K562 (cell line): Measurements from ENCODE around the gene LGALS9C. TPM values are rescaled to one million over a fixed set of nuclear protein-coding genes. Genes with fewer than 3 reads are reported as not detected.
"Not testable (repeated sequence)": the region's sequence is repeated elsewhere in the genome, so short reads cannot be mapped to it uniquely, and the experiment has no call there.

Experiments
- ATAC-seq: fragments of 200-7000 bp; cut with Tn5 transposase; 3 replicates; pipeline ENCODE4 v1.9.1; 2020; ENCODE audit warnings: moderate library complexity
- Bru-seq: library from RNA; stranded (reverse); fragments of 400-500 nt; gene quantifications from one replicate; lab custom pipeline; 2021; lab: Mats Ljungman, UMichigan
- BruChase-seq, 2 experiments: library from RNA; stranded (reverse); fragments of 400-500 nt; gene quantifications; one replicate each; lab custom pipeline; 2021; lab: Mats Ljungman, UMichigan
- BruUV-seq: library from RNA; stranded (reverse); fragments of 400-500 nt; replicated peaks from 2 replicates; lab custom pipeline; 2021; lab: Mats Ljungman, UMichigan
- CTCF ChIA-PET: fragments of 300-600 bp; formaldehyde crosslinking; extraction: SDS; loops from one replicate; lab custom pipeline; 2021; ENCODE audit warnings: low intra/inter-chr PET ratio; lab: Yijun Ruan, JAX
- POLR2A ChIA-PET: fragments of 300-600, 350-650 bp; sonication (Branson Sonifier 250); formaldehyde crosslinking; extraction: SDS; loops from one replicate; lab custom pipeline; 2021; ENCODE audit warnings: antibody characterized with exemption, inconsistent platforms; lab: Yijun Ruan, JAX
- DNase-seq, 4 experiments: peaks; one replicate each; pipeline versions ENCODE4 v3.0.0 to v3.0.0-alpha.2; 2011 to 2018; ENCODE audit warnings: low spot score in 3 of 4, mixed read lengths in 3 of 4; ENCODE audit errors: extremely low read depth in 1 of 4
- FAIRE-seq: peaks from 2 replicates; lab custom pipeline; 2011; peaks lifted over from hg19 to GRCh38; lab: Jason Lieb, UNC
- H2AFZ ChIP-seq: 2 replicates; pipeline ENCODE4 v1.6.0; 2011; ENCODE audit warnings: low read depth, low read length, control low read depth, inconsistent platforms
- H3K27ac ChIP-seq: fragments of 200-600 bp; 3 replicates; pipeline ENCODE4 v1.8.0; 2011; ENCODE audit warnings: low read depth, mild to moderate bottlenecking, control low read depth, inconsistent platforms, low read length, moderate library complexity, mixed read lengths; ENCODE audit errors: extremely low read depth
- H3K27me3 ChIP-seq, 2 experiments: fragments of 300-600 bp in 1 of 2; 2 replicates in 1 of 2; 3 replicates in 1 of 2; pipeline versions ENCODE4 v1.6.0 to v1.8.0; 2011; ENCODE audit warnings: inconsistent platforms in 2 of 2, low read length in 2 of 2, mild to moderate bottlenecking in 1 of 2, mixed read lengths in 1 of 2, moderate library complexity in 1 of 2; ENCODE audit not compliant: control insufficient read depth in 2 of 2, insufficient read depth in 2 of 2
- H3K36me3 ChIP-seq: fragments of 300-600 bp; 3 replicates; pipeline ENCODE4 v1.8.0; 2011; ENCODE audit warnings: mild to moderate bottlenecking, low read length, inconsistent platforms; ENCODE audit not compliant: control insufficient read depth, insufficient read depth
- H3K4me1 ChIP-seq, 2 experiments: fragments of 200-600 bp in 1 of 2; replicated peaks in 1 of 2; 2 replicates in 1 of 2; 3 replicates in 1 of 2; pipeline versions ENCODE4 v1.5.1 to v1.8.0; 2011; ENCODE audit warnings: inconsistent platforms in 2 of 2, low read length in 2 of 2, mild to moderate bottlenecking in 1 of 2, mixed read lengths in 1 of 2, moderate library complexity in 1 of 2; ENCODE audit not compliant: control insufficient read depth in 2 of 2, insufficient read depth in 2 of 2
- H3K4me2 ChIP-seq: 2 replicates; pipeline ENCODE4 v1.6.1; 2011; ENCODE audit warnings: low read length, control low read depth, inconsistent platforms, mixed read lengths; ENCODE audit not compliant: insufficient read depth
- H3K4me3 ChIP-seq: fragments of 200-600 bp; sonication (generic), shearing (Covaris generic); 2 replicates; pipeline ENCODE4 v1.5.1; 2016; ENCODE audit warnings: control low read depth, inconsistent platforms
- H3K79me2 ChIP-seq: fragments of 200-600 bp; 3 replicates; pipeline ENCODE4 v1.8.0; 2011; ENCODE audit warnings: low read length, inconsistent platforms; ENCODE audit not compliant: control insufficient read depth, insufficient read depth
- H3K9ac ChIP-seq, 2 experiments: 2 replicates each; pipeline versions ENCODE4 v1.6.0 to v1.6.1; 2011; ENCODE audit warnings: low read depth in 2 of 2, low read length in 2 of 2, control low read depth in 1 of 2, inconsistent platforms in 1 of 2, mild to moderate bottlenecking in 1 of 2, mixed read lengths in 1 of 2; ENCODE audit not compliant: insufficient read depth in 1 of 2
- H3K9me1 ChIP-seq: one replicate; pipeline ENCODE4 v1.6.0; 2011; ENCODE audit warnings: inconsistent platforms, mild to moderate bottlenecking, low read length, moderate library complexity; ENCODE audit not compliant: control insufficient read depth, insufficient read depth
- H3K9me3 ChIP-seq: replicated peaks from 2 replicates; pipeline ENCODE4 v1.5.1; 2011; ENCODE audit warnings: low read depth, low read length, inconsistent platforms; ENCODE audit not compliant: control insufficient read depth, insufficient read depth
- H4K20me1 ChIP-seq: replicated peaks from 2 replicates; pipeline ENCODE4 v1.6.1; 2011; ENCODE audit warnings: low read length, inconsistent platforms, mixed read lengths; ENCODE audit not compliant: control insufficient read depth, insufficient read depth
- WGBS: fragments of 100-300 bp; shearing (Covaris generic); methylation state at CpG from one replicate; pipeline ENCODE4 v1.1.6; 2016; ENCODE audit warnings: low coverage, mixed read lengths; ENCODE audit not compliant: insufficient coverage; ENCODE audit errors: missing lambda C conversion rate; 5-methylcytosine and 5-hydroxymethylcytosine counted together
- in situ Hi-C: fragments of 300-500 bp; cut with MboI; formaldehyde crosslinking; loops from 4 replicates; pipeline ENCODE4 v1.15.0; 2018; ENCODE audit warnings: inconsistent platforms, mixed read lengths
- intact Hi-C: fragments of 100-400 bp; cut with micrococcal nuclease; formaldehyde crosslinking; loops from 2 replicates; pipeline ENCODE4 v1.14.2; 2022
- long read RNA-seq, 3 experiments: library from polyadenylated mRNA in 2 of 3; library from RNA in 1 of 3; unstranded in 2 of 3; stranded (forward) in 1 of 3; transcript quantifications; one replicate each; pipeline ENCODE4 v2.0.0, GENCODE V29; 2019 to 2022
- polyA minus RNA-seq, 3 experiments: library from RNA; depleted of rRNA, polyadenylated mRNA; stranded (reverse); fragments of >200 nt; gene quantifications; 2 replicates each; pipeline ENCODE4 v1.2.3, GENCODE V29; 2011
- polyA plus RNA-seq, 8 experiments: library from polyadenylated mRNA; depleted of rRNA in 4 of 8; stranded (reverse) in 5 of 8; unstranded in 3 of 8; fragments of >200 nt; fragmentation: Nextera tagmentation in 2 of 8; fragmentation: Illumina TruSeq in 1 of 8; extraction: Ambion mirVana in 2 of 8; extraction: Trizol in 1 of 8; gene quantifications; 2 replicates each; pipeline versions ENCODE4 v1.2.1 to v1.2.3, GENCODE V29; 2011 to 2014; ENCODE audit warnings: inconsistent platforms in 1 of 8, missing spikeins in 1 of 8
- total RNA-seq, 7 experiments: library from RNA; depleted of rRNA in 6 of 7; stranded (reverse); fragments of >200 nt in 6 of 7; fragmentation: Illumina TruSeq in 2 of 7; extraction: Trizol in 2 of 7; gene quantifications; 2 replicates each; pipeline versions ENCODE4 v1.2.1 to v1.2.3, GENCODE V29; 2011 to 2021; ENCODE audit warnings: low replicate concordance in 1 of 7

Gene LGALS9C
- not detected in 2 replicates for total RNA-seq (2011; cell fraction: chromatin; rRNA removed; ENCODE audit: low replicate concordance)
- not detected in 2 replicates for total RNA-seq (2011; cell fraction: nucleolus; rRNA removed)
- not detected in 2 replicates for total RNA-seq (2011; cell fraction: nucleoplasm; rRNA removed)
- total RNA-seq (2014; rRNA removed) (not detected in 2 replicates), total RNA-seq (2014; rRNA removed; fragmentation: Illumina TruSeq; extraction: Trizol) (not detected in 2 replicates), total RNA-seq (2015; rRNA removed; fragmentation: Illumina TruSeq; extraction: Trizol) (not detected in 2 replicates), total RNA-seq (2021) (not detected in 2 replicates), polyA plus RNA-seq (2011; rRNA removed) (not detected in 2 replicates), polyA plus RNA-seq (2014; fragmentation: Illumina TruSeq; extraction: Trizol) (not detected in 2 replicates), polyA plus RNA-seq (2014; fragmentation: Nextera tagmentation; extraction: Ambion mirVana) (not detected), polyA plus RNA-seq (2014; rRNA removed) (not detected in 2 replicates), polyA minus RNA-seq (2011; rRNA and poly(A)+ RNA removed) (not detected in 2 replicates), Bru-seq, nascent RNA (not detected), BruChase-seq, experiment 1, labeled RNA remaining after a 2-hour chase (not detected), BruChase-seq, experiment 2, labeled RNA remaining after a 6-hour chase (not detected)
- not detected in 2 replicates for polyA plus RNA-seq (2011; cell fraction: cytosol; rRNA removed)
- not detected in 2 replicates for polyA plus RNA-seq (2011; cell fraction: nucleus; rRNA removed)
- not detected in 2 replicates for polyA plus RNA-seq (2012)
- not detected in 2 replicates for polyA minus RNA-seq (2011; cell fraction: cytosol; rRNA and poly(A)+ RNA removed)
- not detected in 2 replicates for polyA minus RNA-seq (2011; cell fraction: nucleus; rRNA and poly(A)+ RNA removed)
- long read RNA-seq, experiment 1 = 0 reads
- long read RNA-seq, experiment 2 = 0 reads
- long read RNA-seq, experiment 3 = 0 reads

DNA sequence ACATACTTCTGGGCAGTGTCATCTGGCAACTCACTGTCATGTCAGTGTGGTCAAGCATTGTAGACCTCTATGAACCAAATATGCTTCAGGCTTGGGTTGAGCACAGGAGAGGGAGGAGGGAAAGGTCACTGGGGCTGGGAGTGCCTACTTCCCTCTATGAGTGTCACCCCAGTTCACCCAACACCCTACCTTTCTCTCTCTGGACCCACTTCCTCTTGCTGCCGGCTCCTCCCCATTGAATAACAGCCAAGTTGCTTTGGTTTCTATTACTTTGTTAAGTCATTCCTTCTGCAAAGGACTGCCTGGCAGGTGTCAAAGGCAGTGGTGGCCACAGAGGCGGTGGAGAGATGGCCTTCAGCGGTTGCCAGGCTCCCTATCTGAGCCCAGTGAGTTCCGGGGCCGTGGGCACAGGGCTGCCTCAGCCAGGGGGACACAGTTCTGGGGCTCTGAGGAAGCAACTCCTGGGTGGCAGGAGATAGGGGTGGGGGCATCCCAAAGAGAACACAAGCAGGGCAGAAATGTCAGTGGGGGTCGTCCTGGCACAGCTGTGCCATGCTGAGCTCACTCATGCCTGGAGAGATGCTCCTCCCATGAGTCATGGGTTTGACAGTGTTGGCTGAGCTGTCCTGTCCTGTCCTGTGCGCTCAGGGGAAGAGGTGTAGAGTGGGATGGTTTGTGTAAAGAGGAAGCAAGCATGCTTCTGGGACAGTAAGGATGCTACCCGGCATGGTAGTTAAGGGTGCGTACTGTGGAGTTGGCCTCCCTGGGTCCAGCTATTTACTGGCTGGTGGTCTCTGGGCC lies at the start of gene LGALS9C:
Gene LGALS9C (plus strand): TSS at position 282 of the 801 bp plus-strand sequence. CDS start 66 bp downstream, at position 348.
- H3K27me3 ChIP-seq, intact Hi-C loops, H3K9ac ChIP-seq, H3K27ac ChIP-seq, CTCF ChIA-PET, H3K4me3 ChIP-seq, H3K4me1 ChIP-seq, POLR2A ChIA-PET, H2AFZ ChIP-seq, ATAC-seq, H3K9me3 ChIP-seq, H3K4me2 ChIP-seq, DNase-seq, H4K20me1 ChIP-seq, H3K36me3 ChIP-seq, BruUV-seq, H3K9me1 ChIP-seq, H3K79me2 ChIP-seq, FAIRE-seq, in situ Hi-C loops: not testable (repeated sequence)
- WGBS = no CpG with 5 or more reads among the region's 9 CpGs

DNA sequence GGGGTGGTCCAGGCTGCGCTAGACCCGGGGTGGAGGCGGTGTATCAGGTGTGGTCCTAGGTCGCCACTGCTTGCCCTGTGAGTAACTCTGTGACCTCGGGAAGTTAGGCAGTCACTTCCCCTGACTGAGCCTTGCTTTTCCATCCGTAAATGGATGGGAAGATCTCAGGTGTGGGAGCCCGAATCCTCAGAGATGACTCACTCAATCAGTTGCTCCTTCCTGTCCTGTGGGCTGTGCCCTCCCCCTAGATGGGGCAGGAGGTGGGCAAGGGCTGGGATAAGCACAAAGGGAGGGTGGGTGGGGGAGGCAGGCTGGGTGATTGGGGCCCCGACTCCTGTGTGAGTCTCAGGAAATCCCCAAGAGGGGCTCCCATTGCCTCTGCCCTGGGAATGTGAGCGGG lies 44.4 kb upstream of the LGALS9C start:
- H3K4me1 ChIP-seq, CTCF ChIA-PET, H3K27me3 ChIP-seq, DNase-seq, H3K9ac ChIP-seq, H3K36me3 ChIP-seq, H3K79me2 ChIP-seq, ATAC-seq, H3K27ac ChIP-seq, H2AFZ ChIP-seq, H4K20me1 ChIP-seq, intact Hi-C loops, H3K4me2 ChIP-seq, H3K9me3 ChIP-seq, FAIRE-seq, H3K4me3 ChIP-seq, POLR2A ChIA-PET, H3K9me1 ChIP-seq, BruUV-seq: not testable (repeated sequence)
- in situ Hi-C loops = loop anchor here (25.0 kb wide), 1 partner anchor 1845 kb away; no protein-coding TSS in a partner anchor
- no CpG with 5 or more reads among the region's 9 CpGs for WGBS

DNA sequence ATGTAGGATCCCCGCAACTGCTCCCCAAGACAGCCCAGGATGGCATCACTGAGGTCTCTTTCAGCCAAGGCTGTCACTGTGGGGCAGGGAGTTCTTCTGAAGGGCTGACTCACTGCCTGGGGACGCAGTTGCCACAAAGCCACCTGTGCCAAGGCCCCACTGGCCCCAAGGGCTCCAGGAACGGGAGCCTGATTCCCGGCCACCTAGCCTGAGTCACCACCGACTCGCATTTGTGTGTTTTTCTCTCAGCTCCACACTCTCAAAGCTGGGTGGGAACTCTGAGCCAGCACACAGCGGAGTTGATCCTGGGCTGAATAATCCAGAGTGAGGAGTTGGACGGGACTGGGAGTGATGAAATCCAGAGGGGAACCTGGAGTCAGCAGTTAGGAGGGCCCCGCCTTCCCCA lies 37.1 kb upstream of the LGALS9C start:
- H4K20me1 ChIP-seq, H3K4me1 ChIP-seq, H3K27ac ChIP-seq, CTCF ChIA-PET, H3K27me3 ChIP-seq, ATAC-seq, H2AFZ ChIP-seq, H3K9ac ChIP-seq, H3K4me3 ChIP-seq, POLR2A ChIA-PET, H3K79me2 ChIP-seq, H3K4me2 ChIP-seq, FAIRE-seq, BruUV-seq, H3K36me3 ChIP-seq, intact Hi-C loops, DNase-seq, H3K9me1 ChIP-seq, H3K9me3 ChIP-seq: not testable (repeated sequence)
- in situ Hi-C loops = loop anchor here (25.0 kb wide), 1 partner anchor 1852 kb away; no protein-coding TSS in a partner anchor
- no CpG with 5 or more reads among the region's 9 CpGs for WGBS
